ENCODE measurements around the gene LYSET. TPM values are rescaled to one million over a fixed set of nuclear protein-coding genes. Genes with fewer than 3 reads are reported as not detected.
"Not testable (repeated sequence)": the region's sequence is repeated elsewhere in the genome, so short reads cannot be mapped to it uniquely, and the experiment has no call there.

Gene LYSET
- total RNA-seq, 4 donors from 2014 or later = 6.8 to 15.6 (median 11.6) TPM

DNA sequence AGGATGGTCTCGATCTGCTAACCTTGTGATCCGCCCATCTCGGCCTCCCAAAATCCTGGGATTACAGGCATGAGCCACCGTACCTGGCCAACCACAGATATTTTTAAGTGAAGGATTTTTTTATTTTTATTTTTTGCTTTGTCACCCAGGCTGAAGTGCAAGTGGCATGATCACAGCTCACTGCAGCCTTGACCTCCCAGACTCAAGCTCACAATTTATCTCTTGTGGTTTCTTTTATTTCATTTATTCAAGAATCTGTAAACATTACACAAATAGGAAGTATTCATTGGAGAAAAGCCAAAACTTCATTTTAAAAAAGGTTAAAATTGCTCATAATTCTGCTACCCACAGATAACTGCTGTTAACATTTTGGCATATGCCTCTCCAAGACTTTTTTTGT lies 13.7 kb upstream of the LYSET start:
- TF ChIP-seq, protein P1, sequence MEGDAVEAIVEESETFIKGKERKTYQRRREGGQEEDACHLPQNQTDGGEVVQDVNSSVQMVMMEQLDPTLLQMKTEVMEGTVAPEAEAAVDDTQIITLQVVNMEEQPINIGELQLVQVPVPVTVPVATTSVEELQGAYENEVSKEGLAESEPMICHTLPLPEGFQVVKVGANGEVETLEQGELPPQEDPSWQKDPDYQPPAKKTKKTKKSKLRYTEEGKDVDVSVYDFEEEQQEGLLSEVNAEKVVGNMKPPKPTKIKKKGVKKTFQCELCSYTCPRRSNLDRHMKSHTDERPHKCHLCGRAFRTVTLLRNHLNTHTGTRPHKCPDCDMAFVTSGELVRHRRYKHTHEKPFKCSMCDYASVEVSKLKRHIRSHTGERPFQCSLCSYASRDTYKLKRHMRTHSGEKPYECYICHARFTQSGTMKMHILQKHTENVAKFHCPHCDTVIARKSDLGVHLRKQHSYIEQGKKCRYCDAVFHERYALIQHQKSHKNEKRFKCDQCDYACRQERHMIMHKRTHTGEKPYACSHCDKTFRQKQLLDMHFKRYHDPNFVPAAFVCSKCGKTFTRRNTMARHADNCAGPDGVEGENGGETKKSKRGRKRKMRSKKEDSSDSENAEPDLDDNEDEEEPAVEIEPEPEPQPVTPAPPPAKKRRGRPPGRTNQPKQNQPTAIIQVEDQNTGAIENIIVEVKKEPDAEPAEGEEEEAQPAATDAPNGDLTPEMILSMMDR (IDR thresholded peaks at IDR 0.05) = no peak
- no peak for TF ChIP-seq EP300 (IDR thresholded peaks at IDR 0.05)
- Histone ChIP-seq H3K9me3 (no peaks in the 10 kb centered on the region), H3K36me3 (no peaks in the 10 kb centered on the region), H3K4me1 (no peaks in the 10 kb centered on the region), H3K4me3 (no peak overlapping the region), H3K27ac (replicated peaks in 1 of 4) (no peak overlapping the region), H3K27me3 (no peaks in the 10 kb centered on the region)
- no peak for DNase-seq (ENCODE audit: extremely low spot score)
- 88% methylated on average over 4 of the region's 4 CpGs for WGBS
- intact Hi-C loops (cut with DNase I) = no loop called here

DNA sequence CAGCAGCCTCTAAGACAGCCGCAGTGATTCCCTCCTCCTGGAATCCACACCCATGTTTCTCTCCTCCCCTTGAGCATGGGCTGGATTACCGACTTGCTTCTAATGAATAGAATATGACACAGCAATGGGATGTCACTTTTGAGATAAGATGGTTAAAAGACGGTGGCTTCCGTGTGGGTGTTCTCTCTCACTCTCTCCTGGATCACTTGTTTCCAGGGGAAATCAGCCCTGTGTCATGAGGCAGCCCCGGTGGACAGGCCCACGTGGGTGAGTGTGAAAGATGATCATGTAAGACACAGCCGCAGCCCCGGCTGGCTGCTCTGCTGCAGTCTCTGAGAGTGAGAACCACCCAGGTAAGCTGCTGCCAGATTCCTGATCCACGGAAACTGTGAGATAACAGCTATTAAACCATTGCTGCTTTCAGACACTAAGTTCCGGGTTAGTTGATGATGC lies 11.1 kb upstream of the LYSET start:
- DNase-seq (ENCODE audit: extremely low spot score) = no peak
- TF ChIP-seq POLR2AphosphoS5 (IDR thresholded peaks at IDR 0.05) (no peak), EP300 (IDR thresholded peaks at IDR 0.05) (no peak), POLR2A (IDR thresholded peaks at IDR 0.05; ENCODE audit: low read depth) (no peak)
- TF ChIP-seq, protein P1 (IDR thresholded peaks at IDR 0.05) = no peak
- WGBS = 28% methylated on average over 7 of the region's 10 CpGs

DNA sequence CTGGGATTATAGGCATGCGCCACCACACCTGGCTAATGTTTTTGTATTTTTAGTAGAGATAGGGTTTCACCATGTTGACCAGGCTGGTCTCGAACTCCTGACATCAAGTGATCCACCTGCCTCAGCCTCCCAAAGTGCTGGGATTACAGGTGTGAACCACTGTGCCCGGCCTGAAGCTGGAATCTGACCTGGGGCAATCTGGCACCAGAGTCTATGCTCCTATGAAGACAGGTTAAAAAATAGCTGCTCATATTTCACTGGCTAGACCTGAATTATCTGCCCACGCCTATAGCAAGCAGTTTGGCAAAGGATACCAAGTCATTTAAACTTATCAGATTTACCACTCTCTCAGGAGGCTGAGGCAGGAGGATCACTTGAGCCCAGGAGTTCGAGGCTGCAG lies 10.4 kb upstream of the LYSET start:
- 78% methylated on average over 4 of the region's 5 CpGs for WGBS
- H3K4me3 ChIP-seq; DNase-seq (ENCODE audit: extremely low spot score); H3K9me3 ChIP-seq; H3K4me1 ChIP-seq; H3K27me3 ChIP-seq; H3K36me3 ChIP-seq; H3K27ac ChIP-seq (replicated peaks in 1 of 4); intact Hi-C loops (cut with DNase I): not testable (repeated sequence)

More for the DNA sequence above, 11.1 kb upstream of the LYSET start:
- Histone ChIP-seq H3K36me3 (no peaks in the 10 kb centered on the region), H3K9me3 (no peaks in the 10 kb centered on the region), H3K27ac (replicated peaks in 1 of 4) (no peak overlapping the region), H3K4me3 (no peak overlapping the region), H3K27me3 (no peaks in the 10 kb centered on the region), H3K4me1 (no peaks in the 10 kb centered on the region)
- intact Hi-C loops (cut with DNase I) = no loop called here

DNA sequence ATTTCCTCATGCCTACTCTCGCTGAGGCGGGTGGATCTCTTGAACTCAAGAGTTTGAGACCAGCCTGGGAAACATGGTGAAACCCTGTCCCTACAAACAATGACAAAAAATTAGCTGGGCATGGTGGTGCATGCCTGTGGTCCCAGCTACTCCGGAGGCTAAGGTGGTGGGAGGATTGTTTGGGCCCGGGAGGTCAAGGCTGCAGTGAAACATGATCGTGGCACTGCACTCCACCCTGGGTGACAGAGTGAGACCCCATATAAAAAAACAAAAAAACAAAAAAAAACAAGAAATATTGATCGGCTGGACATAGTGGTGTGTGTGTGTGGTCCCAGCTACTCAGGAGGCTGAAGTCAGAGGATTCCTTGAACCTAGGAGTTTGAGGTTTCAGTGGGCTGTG lies 9.6 kb upstream of the LYSET start:
- intact Hi-C loops (cut with DNase I) = no loop called here
- H3K4me1 ChIP-seq = no peaks in the 10 kb centered on the region
- TF ChIP-seq POLR2AphosphoS5 (IDR thresholded peaks at IDR 0.05) (no peak), POLR2A (IDR thresholded peaks at IDR 0.05; ENCODE audit: low read depth) (no peak), EP300 (IDR thresholded peaks at IDR 0.05) (no peak)
- TF ChIP-seq, protein P1 (IDR thresholded peaks at IDR 0.05) = no peak
- no peaks in the 10 kb centered on the region for H3K36me3 ChIP-seq
- H3K4me3 ChIP-seq = no peak overlapping the region
- no peaks in the 10 kb centered on the region for H3K27me3 ChIP-seq
- no peaks in the 10 kb centered on the region for H3K9me3 ChIP-seq
- WGBS = 80% methylated on average over 6 of the region's 6 CpGs
- no peak for DNase-seq (ENCODE audit: extremely low spot score)
- no peak overlapping the region for H3K27ac ChIP-seq (replicated peaks in 1 of 4)

DNA sequence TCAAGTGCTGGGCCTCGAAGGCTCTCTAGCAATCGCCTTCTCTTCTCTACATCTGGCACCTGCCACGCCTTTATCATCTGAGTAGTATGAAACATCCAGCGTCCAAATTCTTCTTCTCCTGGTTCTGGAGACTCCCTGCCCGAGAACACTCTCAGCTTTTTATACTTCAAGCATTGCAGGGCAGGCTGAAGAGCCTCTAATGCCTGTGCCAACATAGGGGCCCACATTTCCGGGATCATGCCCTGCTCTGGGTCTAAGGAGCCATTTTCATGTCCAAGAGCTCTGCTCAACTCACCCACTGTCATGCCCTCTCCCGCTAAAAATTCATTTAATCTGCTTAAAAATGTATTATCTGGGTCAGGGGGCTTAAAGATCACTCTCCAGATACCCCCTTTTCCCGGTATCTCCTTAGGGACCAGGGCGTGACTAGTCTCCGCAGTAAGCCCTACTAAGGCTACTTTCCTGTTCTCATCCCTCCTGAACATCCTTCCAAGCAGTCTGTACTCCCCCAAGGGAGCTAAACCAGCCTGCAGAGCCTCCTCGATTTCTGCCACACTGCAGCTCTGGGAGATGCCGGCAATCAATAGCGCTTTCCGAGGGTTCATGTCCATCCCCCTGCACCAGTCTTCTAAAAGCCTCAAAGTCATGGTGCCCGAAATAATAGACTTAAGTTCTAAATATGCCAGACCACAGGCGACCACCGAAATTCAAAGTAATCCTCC lies 1.4 kb upstream of the LYSET start:
- Histone ChIP-seq H3K27ac (replicated peaks in 1 of 4) (peak overlapping the region; percentile 93 to 98 (median 96)), H3K27me3 (no peaks in the 10 kb centered on the region), H3K9me3 (no peaks in the 10 kb centered on the region), H3K4me1 (peaks cover 21 to 36% (median 33%) of the 10 kb centered on the region in 4 donors), H3K4me3 (peak overlapping the region; percentile 75 to 96 (median 86)), H3K36me3 (peaks cover 0 to 38% (median 26%) of the 10 kb centered on the region in 4 donors)
- TF ChIP-seq, protein P1 (IDR thresholded peaks at IDR 0.05) = no peak
- no peak for TF ChIP-seq POLR2AphosphoS5 (IDR thresholded peaks at IDR 0.05)
- no peak for TF ChIP-seq EP300 (IDR thresholded peaks at IDR 0.05)
- TF ChIP-seq POLR2A (IDR thresholded peaks at IDR 0.05; ENCODE audit: low read depth) = no peak
- no peak for DNase-seq (ENCODE audit: extremely low spot score)
- intact Hi-C loops (cut with DNase I) = no loop called here
- WGBS = 45% methylated on average over 17 of the region's 17 CpGs
